OCI-LY1 (cell line): Measurements from ENCODE around the gene CADM1.

Experiments
- H2AFZ ChIP-seq: fragments of 200-600 bp; sonication (generic), shearing (Covaris generic); 2 replicates; pipeline ENCODE4 v1.6.0; 2014; ENCODE audit warnings: antibody characterized with exemption, mild to moderate bottlenecking, low read length
- H3F3A ChIP-seq: fragments of 200-600 bp; sonication (generic), shearing (Covaris generic); 2 replicates; pipeline ENCODE4 v1.6.0; 2014; ENCODE audit warnings: mild to moderate bottlenecking, antibody characterized with exemption, low read length, moderate library complexity; ENCODE audit not compliant: insufficient read depth
- H3K27ac ChIP-seq: fragments of 200-600 bp; sonication (generic); 2 replicates; pipeline ENCODE4 v1.5.1; 2014; ENCODE audit warnings: low read length, mixed run types, mild to moderate bottlenecking, low read depth; ENCODE audit not compliant: poor library complexity, severe bottlenecking
- H3K27me3 ChIP-seq: fragments of 200-600 bp; sonication (generic); 2 replicates; pipeline ENCODE4 v1.6.0; 2014; ENCODE audit warnings: antibody characterized with exemption, mild to moderate bottlenecking, low read length, moderate library complexity; ENCODE audit not compliant: insufficient read depth
- H3K36me3 ChIP-seq: fragments of 200-600 bp; sonication (generic); 2 replicates; pipeline ENCODE4 v1.6.1; 2014; ENCODE audit warnings: mild to moderate bottlenecking, antibody characterized with exemption, low read length, moderate library complexity, mixed read lengths; ENCODE audit not compliant: insufficient read depth
- H3K4me1 ChIP-seq: fragments of 200-600 bp; sonication (generic); 2 replicates; pipeline ENCODE4 v1.5.1; 2014; ENCODE audit warnings: mild to moderate bottlenecking, low read length, moderate library complexity; ENCODE audit not compliant: insufficient read depth, severe bottlenecking
- H3K4me2 ChIP-seq: fragments of 200-600 bp; sonication (generic), shearing (Covaris generic); 2 replicates; pipeline ENCODE4 v1.6.1; 2014; ENCODE audit warnings: low read length
- H3K4me3 ChIP-seq: fragments of 200-600 bp; sonication (generic); 2 replicates; pipeline ENCODE4 v1.5.1; 2014; ENCODE audit warnings: low read length, low read depth, mild to moderate bottlenecking, mixed read lengths; ENCODE audit not compliant: poor library complexity, severe bottlenecking
- H3K79me2 ChIP-seq: fragments of 200-600 bp; shearing (Covaris generic); 2 replicates; pipeline ENCODE4 v1.6.1; 2016; ENCODE audit warnings: mixed run types, low read length, mixed read lengths; ENCODE audit not compliant: insufficient read depth
- H3K9ac ChIP-seq: fragments of 200-600 bp; sonication (generic), shearing (Covaris generic); 2 replicates; pipeline ENCODE4 v1.6.1; 2014; ENCODE audit warnings: mild to moderate bottlenecking, low read length, mixed read lengths
- H3K9me2 ChIP-seq: fragments of 200-600 bp; sonication (generic), shearing (Covaris generic); 2 replicates; pipeline ENCODE4 v1.6.1; 2014; ENCODE audit warnings: low read depth, mild to moderate bottlenecking, low read length, mixed read lengths
- H3K9me3 ChIP-seq: fragments of 200-600 bp; shearing (Covaris generic); 2 replicates; pipeline ENCODE4 v1.6.1; 2014; ENCODE audit warnings: low read length, mixed read lengths
- H4K20me1 ChIP-seq: fragments of 200-600 bp; sonication (generic), shearing (Covaris generic); 2 replicates; pipeline ENCODE4 v1.6.0; 2016; ENCODE audit warnings: mild to moderate bottlenecking, low read length; ENCODE audit not compliant: insufficient read depth
- EZH2 ChIP-seq: fragments of 200-600 bp; sonication (generic), shearing (Covaris generic); IDR thresholded peaks from 2 replicates; pipeline ENCODE4 v1.8.0; 2017; ENCODE audit warnings: borderline replicate concordance, mixed run types, mild to moderate bottlenecking, antibody characterized with exemption, low read length, moderate library complexity, mixed read lengths
- TF ChIP-seq, protein P1 (sequence below): fragments of 200-600 bp; sonication (generic), shearing (Covaris generic); IDR thresholded peaks from 2 replicates; pipeline ENCODE4 v1.5.1; 2017; ENCODE audit warnings: mild to moderate bottlenecking, antibody characterized with exemption, low read length, moderate library complexity, mixed read lengths

Gene CADM1

DNA sequence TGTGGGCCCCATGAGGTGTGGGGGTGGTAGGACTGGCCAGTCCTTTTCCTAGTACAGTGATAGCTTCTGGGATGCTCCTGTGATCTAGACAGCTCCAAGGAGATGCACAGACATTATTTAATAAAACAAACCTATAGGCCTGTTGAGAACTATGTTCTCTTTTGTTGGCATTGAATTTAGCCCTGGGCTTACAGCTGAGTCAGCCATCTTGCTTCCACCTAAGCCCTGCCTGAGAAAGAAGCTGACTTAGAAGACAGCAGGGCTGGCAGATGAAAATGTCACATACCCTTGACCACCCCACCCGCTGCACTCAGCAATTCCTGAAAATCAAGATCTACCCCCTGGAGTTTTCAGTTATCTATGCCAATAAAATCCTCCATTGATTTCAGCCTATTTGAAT lies 353.2 kb downstream of the CADM1 start:
- no peak overlapping the region for H3K27ac ChIP-seq

DNA sequence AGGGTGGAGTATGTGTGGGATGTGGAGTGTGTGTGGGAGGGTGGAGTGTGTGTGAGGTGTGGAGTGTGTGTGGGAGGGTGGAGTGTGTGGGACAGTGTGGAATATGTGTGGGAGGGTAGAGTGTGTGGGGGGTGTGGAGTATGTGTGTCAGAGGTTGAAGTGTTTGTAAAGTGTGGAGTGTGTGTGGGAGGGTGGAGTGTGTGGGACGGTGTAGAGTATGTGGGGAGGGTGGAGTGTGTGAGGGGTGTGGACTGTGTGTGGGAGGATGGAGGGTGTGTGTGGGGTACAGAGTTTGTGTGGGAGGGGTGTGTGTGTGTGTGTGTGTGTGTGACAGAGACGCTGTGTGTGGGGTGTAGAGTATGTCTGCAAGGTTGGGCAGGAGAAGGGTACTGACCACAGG lies 355.5 kb downstream of the CADM1 start:
- H3K9me3 ChIP-seq = no peaks in the 10 kb centered on the region
- H2AFZ ChIP-seq = no peak overlapping the region
- no peaks in the 10 kb centered on the region for H3K79me2 ChIP-seq
- H3K27me3 ChIP-seq = no peaks in the 10 kb centered on the region
- H3F3A ChIP-seq = no peaks in the 10 kb centered on the region
- H3K27ac ChIP-seq = no peak overlapping the region
- no peak for TF ChIP-seq EZH2
- TF ChIP-seq, protein P1, sequence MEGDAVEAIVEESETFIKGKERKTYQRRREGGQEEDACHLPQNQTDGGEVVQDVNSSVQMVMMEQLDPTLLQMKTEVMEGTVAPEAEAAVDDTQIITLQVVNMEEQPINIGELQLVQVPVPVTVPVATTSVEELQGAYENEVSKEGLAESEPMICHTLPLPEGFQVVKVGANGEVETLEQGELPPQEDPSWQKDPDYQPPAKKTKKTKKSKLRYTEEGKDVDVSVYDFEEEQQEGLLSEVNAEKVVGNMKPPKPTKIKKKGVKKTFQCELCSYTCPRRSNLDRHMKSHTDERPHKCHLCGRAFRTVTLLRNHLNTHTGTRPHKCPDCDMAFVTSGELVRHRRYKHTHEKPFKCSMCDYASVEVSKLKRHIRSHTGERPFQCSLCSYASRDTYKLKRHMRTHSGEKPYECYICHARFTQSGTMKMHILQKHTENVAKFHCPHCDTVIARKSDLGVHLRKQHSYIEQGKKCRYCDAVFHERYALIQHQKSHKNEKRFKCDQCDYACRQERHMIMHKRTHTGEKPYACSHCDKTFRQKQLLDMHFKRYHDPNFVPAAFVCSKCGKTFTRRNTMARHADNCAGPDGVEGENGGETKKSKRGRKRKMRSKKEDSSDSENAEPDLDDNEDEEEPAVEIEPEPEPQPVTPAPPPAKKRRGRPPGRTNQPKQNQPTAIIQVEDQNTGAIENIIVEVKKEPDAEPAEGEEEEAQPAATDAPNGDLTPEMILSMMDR = no peak
- H3K9ac ChIP-seq = no peak overlapping the region
- no peaks in the 10 kb centered on the region for H3K4me1 ChIP-seq
- H3K36me3 ChIP-seq = no peaks in the 10 kb centered on the region; the same call in 1 of the 2 replicates
- no peak overlapping the region for H3K4me3 ChIP-seq
- no peaks in the 10 kb centered on the region for H4K20me1 ChIP-seq
- H3K9me2 ChIP-seq = no peaks in the 10 kb centered on the region
- H3K4me2 ChIP-seq = no peak overlapping the region

More for the DNA sequence above, 353.2 kb downstream of the CADM1 start:
- H3K4me3 ChIP-seq = no peak overlapping the region
- TF ChIP-seq, protein P1 = no peak
- TF ChIP-seq EZH2 = no peak
- H3F3A ChIP-seq = no peaks in the 10 kb centered on the region
- H3K4me1 ChIP-seq = no peaks in the 10 kb centered on the region
- no peaks in the 10 kb centered on the region for H3K9me3 ChIP-seq
- no peaks in the 10 kb centered on the region for H3K27me3 ChIP-seq
- H3K79me2 ChIP-seq = no peaks in the 10 kb centered on the region
- no peaks in the 10 kb centered on the region for H3K9me2 ChIP-seq
- H4K20me1 ChIP-seq = no peaks in the 10 kb centered on the region
- H3K4me2 ChIP-seq = no peak overlapping the region
- no peak overlapping the region for H3K9ac ChIP-seq
- no peak overlapping the region for H2AFZ ChIP-seq
- H3K36me3 ChIP-seq = no peaks in the 10 kb centered on the region; the same call in 1 of the 2 replicates

DNA sequence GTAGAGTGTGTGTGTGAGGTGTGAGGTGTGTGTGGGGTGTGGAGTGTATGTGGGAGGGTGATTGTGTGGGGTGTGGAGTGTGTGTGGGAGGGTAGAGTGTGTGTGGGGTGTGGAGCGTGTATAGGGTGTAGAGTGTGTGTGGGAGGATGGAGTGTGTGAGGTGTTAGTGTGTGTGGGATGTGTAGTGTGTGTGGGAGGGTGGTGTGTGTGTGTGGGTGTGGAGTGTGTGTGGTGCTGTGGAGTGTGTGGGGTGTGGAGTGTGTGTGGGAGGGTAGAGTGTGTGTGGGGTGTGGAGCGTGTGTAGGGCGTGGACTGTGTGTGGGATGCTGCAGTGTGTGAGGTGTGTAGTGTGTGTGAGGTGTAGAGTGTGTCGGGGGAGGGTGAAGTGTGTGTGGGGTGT lies 356.1 kb downstream of the CADM1 start:
- H3K36me3 ChIP-seq = no peaks in the 10 kb centered on the region
- H3K9ac ChIP-seq = no peak overlapping the region
- no peaks in the 10 kb centered on the region for H3K4me1 ChIP-seq
- no peaks in the 10 kb centered on the region for H3K79me2 ChIP-seq
- H3K27me3 ChIP-seq = no peaks in the 10 kb centered on the region
- no peak overlapping the region for H3K4me3 ChIP-seq
- H3F3A ChIP-seq = no peaks in the 10 kb centered on the region
- H3K27ac ChIP-seq = no peak overlapping the region
- TF ChIP-seq EZH2 = no peak
- TF ChIP-seq, protein P1 = no peak
- no peak overlapping the region for H3K4me2 ChIP-seq
- no peaks in the 10 kb centered on the region for H4K20me1 ChIP-seq
- no peaks in the 10 kb centered on the region for H3K9me3 ChIP-seq
- H3K9me2 ChIP-seq = no peaks in the 10 kb centered on the region
- H2AFZ ChIP-seq = no peak overlapping the region
